ENCODE data around the gene NHLRC1.

GRCh38 chr6:18080544-18080943 is 41.9 kb downstream of the NHLRC1 start:
- TF ChIP-seq EP300 (IDR thresholded peaks at IDR 0.05) (no peak), POLR2A (IDR thresholded peaks at IDR 0.05) (no peak)

Measured in suprapubic skin (tissue), 2 donors.